CD4-positive, alpha-beta T cell treated with Interleukin-15 for 4 hours (primary cell): ENCODE measurements around the gene MRPS33.
A peak's percentile ranks its signal among the peaks of the same experiment; 100 is the strongest.
"Not testable (repeated sequence)": the region's sequence is repeated elsewhere in the genome, so short reads cannot be mapped to it uniquely, and the experiment has no call there.

Source experiments
- DNase-seq: peaks from one replicate; pipeline ENCODE4 v3.0.0-alpha.2; 2020; ENCODE audit warnings: low spot score

The MRPS33 gene

GRCh38 chr7:141012044-141012685 lies 2.6 kb downstream of the MRPS33 start:
- DNase-seq: peak; percentile 87

- DNase-seq: no peak
Measured at GRCh38 chr7:141011443-141011842, 3.3 kb downstream of the MRPS33 start.

- DNase-seq: no peak
Measured at GRCh38 chr7:141003172-141004065, 11.3 kb downstream of the MRPS33 start.

- no peak for DNase-seq
Measured at GRCh38 chr7:141001546-141001945, 13.2 kb downstream of the MRPS33 start.

- DNase-seq: no peak
Measured at GRCh38 chr7:141001122-141001521, 13.6 kb downstream of the MRPS33 start.

- DNase-seq: no peak
Measured at GRCh38 chr7:140998715-140999114, 16.0 kb downstream of the MRPS33 start.

- no peak for DNase-seq
Measured at GRCh38 chr7:140992422-140992821, 22.3 kb downstream of the MRPS33 start.

- no peak for DNase-seq
Measured at GRCh38 chr7:140990193-140990962, 24.4 kb downstream of the MRPS33 start.

GRCh38 chr7:140989068-140989467 lies 25.7 kb downstream of the MRPS33 start:
- no peak for DNase-seq

- DNase-seq: peak; percentile 3
Measured at GRCh38 chr7:140983802-140984201, 30.9 kb downstream of the MRPS33 start.

GRCh38 chr7:140982508-140982907 lies 32.2 kb downstream of the MRPS33 start:
- DNase-seq: no peak

GRCh38 chr7:140981951-140982350 lies 32.8 kb downstream of the MRPS33 start:
- DNase-seq: no peak

- no peak for DNase-seq
Measured at GRCh38 chr7:140977741-140978140, 37.0 kb downstream of the MRPS33 start.

- no peak for DNase-seq
Measured at GRCh38 chr7:140972876-140973829, 41.6 kb downstream of the MRPS33 start.

- DNase-seq: no peak
Measured at GRCh38 chr7:140972344-140972743, 42.4 kb downstream of the MRPS33 start.

GRCh38 chr7:140967438-140967837 lies 47.3 kb downstream of the MRPS33 start:
- no peak for DNase-seq

GRCh38 chr7:140966561-140967233 lies 48.1 kb downstream of the MRPS33 start:
- no peak for DNase-seq

GRCh38 chr7:140961117-140961516 lies 53.6 kb downstream of the MRPS33 start:
- no peak for DNase-seq

GRCh38 chr7:140956997-140957396 lies 57.8 kb downstream of the MRPS33 start:
- not testable (repeated sequence) for DNase-seq
